Measurements from ENCODE around the gene ARRDC2. TPM values are rescaled to one million over a fixed set of nuclear protein-coding genes. Genes with fewer than 3 reads are reported as not detected.

Gene ARRDC2
- total RNA-seq, 1 donor from 2014 or later: 0.56 TPM

DNA sequence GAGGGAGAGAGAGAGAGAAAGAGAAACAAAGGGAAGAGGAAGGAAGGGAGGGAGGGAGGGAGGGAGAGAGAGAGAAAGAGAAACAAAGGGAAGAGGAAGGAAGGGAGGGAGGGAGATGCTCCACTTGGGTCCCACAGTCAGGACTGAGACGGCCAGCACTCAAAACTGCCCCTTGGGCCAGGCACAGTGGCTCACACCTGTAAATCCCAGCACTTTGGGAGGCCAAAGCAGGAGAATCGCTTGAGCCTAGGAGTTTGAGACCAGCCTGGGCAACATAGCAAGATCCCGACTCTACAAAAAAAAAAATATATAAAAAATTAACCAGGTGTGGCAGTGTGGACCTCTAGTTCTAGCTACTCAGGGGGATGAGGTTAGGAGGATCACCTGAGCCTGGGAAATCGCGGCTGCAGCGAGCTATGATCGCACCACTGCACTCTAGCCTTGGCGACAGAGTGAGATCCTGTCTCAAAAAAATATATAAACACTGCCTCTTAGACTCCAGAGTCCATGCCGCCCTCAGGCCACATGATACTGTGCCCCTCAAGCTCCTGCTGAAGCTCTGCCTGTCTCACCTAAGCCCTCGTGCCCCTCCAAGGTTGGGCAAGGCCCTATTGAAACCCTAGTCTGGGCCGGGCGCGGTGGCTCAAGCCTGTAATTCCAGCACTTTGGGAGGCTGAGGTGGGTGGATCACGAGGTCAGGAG lies 8.4 kb downstream of the ARRDC2 start:
- H3K4me3 Mint-ChIP-seq: no peak overlapping the region
- no peak for DNase-seq (ENCODE audit: low read depth, low spot score)
- H3K36me3 Mint-ChIP-seq (ENCODE audit: low read depth): no peaks in the 10 kb centered on the region
- H3K27ac Mint-ChIP-seq (ENCODE audit: unreplicated experiment): no peak overlapping the region
- peaks cover 24% of the 10 kb centered on the region for H3K4me1 Mint-ChIP-seq
- no peaks in the 10 kb centered on the region for H3K27me3 Mint-ChIP-seq (ENCODE audit: low read depth)
- TF ChIP-seq, protein P1, sequence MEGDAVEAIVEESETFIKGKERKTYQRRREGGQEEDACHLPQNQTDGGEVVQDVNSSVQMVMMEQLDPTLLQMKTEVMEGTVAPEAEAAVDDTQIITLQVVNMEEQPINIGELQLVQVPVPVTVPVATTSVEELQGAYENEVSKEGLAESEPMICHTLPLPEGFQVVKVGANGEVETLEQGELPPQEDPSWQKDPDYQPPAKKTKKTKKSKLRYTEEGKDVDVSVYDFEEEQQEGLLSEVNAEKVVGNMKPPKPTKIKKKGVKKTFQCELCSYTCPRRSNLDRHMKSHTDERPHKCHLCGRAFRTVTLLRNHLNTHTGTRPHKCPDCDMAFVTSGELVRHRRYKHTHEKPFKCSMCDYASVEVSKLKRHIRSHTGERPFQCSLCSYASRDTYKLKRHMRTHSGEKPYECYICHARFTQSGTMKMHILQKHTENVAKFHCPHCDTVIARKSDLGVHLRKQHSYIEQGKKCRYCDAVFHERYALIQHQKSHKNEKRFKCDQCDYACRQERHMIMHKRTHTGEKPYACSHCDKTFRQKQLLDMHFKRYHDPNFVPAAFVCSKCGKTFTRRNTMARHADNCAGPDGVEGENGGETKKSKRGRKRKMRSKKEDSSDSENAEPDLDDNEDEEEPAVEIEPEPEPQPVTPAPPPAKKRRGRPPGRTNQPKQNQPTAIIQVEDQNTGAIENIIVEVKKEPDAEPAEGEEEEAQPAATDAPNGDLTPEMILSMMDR (conservative IDR thresholded peaks at IDR 0.05): no peak
- H3K9me3 Mint-ChIP-seq: no peaks in the 10 kb centered on the region

DNA sequence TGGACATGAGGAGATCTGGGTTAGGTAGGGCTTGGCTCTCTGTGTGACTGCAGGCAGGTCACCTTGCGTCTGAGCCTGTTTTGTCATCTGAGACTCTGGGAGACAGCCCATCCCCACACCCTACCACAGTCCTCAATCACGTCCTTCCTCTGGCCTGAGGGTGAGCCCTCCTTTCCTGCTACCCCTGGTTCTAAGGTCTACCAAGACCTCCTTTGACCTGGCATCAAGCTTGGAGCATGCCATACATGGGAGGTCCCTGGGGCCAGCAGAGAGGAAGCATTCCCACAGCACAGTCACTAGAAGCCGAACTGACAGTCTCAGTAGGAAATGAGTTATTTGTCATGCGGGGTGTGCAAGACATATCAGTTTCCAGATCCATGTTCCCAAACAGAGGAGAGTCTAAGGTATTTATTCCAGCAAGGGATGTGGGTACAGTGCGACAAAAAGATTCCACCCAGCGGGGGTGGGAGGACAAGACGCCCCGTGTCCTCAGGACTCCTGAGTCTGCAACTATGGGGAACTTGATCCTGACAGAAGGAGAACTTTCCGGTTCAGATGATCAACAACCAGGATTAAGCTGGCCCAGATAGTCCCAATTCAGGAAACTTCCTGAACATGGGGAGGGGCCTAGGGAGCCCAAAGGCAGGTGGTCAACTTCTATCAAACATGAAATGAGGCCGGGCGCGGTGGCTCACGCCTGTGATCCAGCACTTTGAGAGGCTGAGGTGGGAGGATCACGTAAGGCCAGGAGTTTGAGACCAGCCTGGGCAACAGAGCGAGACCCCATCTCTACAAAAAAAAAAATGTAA lies 9.5 kb downstream of the ARRDC2 start:
- TF ChIP-seq, protein P1 (conservative IDR thresholded peaks at IDR 0.05): no peak
- Mint-ChIP-seq H3K27me3 (ENCODE audit: low read depth) (no peaks in the 10 kb centered on the region), H3K36me3 (ENCODE audit: low read depth) (no peaks in the 10 kb centered on the region), H3K27ac (ENCODE audit: unreplicated experiment) (no peak overlapping the region), H3K9me3 (no peaks in the 10 kb centered on the region), H3K4me1 (peaks cover 29% of the 10 kb centered on the region), H3K4me3 (no peak overlapping the region)
- no peak for DNase-seq (ENCODE audit: low read depth, low spot score)

DNA sequence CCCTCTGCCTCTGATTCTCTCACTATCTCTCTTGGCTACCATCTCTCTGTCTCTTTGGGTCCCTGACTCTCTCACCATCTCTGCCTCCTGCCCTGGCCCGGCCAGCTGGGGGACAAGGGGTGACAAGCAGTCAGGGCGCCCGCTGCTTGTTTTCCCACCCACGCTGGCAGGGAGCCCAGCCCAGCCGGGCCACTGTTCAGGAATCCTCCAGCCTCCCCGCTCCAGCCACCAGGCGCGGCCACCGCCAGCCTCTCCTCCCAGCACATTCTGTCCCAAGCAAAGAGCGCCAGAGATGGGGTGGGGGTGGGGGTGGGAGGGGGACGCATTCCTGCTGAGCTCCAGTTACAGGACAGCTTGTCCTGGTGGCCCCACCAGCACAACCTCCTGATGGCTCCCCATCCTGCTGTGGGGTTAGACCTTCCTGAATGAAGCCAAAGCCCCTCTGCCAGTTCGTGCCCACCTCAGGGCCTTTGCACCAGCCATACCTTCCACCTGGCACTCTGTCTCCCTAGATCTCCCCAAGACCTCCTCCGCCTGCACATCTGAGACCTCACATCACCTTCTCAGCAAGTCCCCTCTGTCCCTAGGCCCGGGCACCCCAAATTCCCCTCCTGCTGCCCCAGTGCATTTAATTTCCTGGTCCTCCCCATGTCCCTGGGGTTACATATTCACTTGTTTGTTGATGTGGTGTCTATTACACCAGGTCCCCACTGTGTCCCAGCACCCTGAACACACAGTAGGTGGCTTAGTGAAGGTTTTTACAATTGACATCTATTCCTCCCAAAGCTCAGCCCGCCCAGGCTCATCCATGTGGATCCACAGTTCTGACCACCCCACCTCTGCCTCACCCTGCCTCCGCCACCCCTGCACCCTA lies 12.5 kb downstream of the ARRDC2 start:
- Mint-ChIP-seq H3K27me3 (ENCODE audit: low read depth) (no peaks in the 10 kb centered on the region), H3K9me3 (no peaks in the 10 kb centered on the region), H3K4me1 (peaks cover 7% of the 10 kb centered on the region), H3K27ac (ENCODE audit: unreplicated experiment) (no peak overlapping the region), H3K4me3 (no peak overlapping the region), H3K36me3 (ENCODE audit: low read depth) (no peaks in the 10 kb centered on the region)
- no peak for DNase-seq (ENCODE audit: low read depth, low spot score)
- TF ChIP-seq, protein P1 (conservative IDR thresholded peaks at IDR 0.05): no peak

DNA sequence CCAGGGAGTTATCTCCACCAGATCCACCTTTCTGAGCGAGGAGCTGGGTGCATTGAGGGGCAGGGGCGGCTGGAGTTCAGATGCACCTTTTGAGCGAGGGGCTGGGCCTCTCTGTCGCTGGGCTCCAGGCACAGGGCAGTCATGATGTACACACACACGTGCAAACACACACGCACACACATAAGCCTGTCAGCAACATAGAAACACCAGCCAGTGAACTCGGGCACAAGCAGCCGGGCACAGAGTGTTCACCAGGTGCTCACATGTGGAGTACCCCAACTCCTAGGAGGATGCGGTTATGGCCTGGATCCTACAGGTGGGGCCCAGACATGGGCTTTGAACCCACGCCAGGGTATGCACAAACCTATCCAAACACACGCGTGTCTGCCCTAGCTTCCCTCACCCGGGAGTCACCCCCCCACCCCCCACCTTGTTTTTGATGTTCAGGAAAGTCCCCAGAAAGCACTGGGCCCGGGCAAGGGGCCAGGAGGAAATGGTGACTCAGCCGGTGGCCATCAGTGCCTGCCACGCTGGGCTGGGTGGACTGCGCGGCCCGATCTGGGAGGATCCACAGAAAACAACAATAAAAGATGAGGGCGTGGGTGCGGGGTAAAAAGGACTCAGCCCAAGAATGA lies 13.3 kb downstream of the ARRDC2 start:
- TF ChIP-seq, protein P1 (conservative IDR thresholded peaks at IDR 0.05): no peak
- DNase-seq (ENCODE audit: low read depth, low spot score): no peak
- peaks cover 5% of the 10 kb centered on the region for H3K4me1 Mint-ChIP-seq
- no peak overlapping the region for H3K27ac Mint-ChIP-seq (ENCODE audit: unreplicated experiment)
- H3K4me3 Mint-ChIP-seq: no peak overlapping the region
- H3K9me3 Mint-ChIP-seq: no peaks in the 10 kb centered on the region
- H3K27me3 Mint-ChIP-seq (ENCODE audit: low read depth): no peaks in the 10 kb centered on the region
- no peaks in the 10 kb centered on the region for H3K36me3 Mint-ChIP-seq (ENCODE audit: low read depth)
